Measurements from ENCODE around the gene CRB1.

CRB1 gene

GRCh38 chr1:197307136-197307535, 39.1 kb downstream of the CRB1 start:
- DNase-seq (ENCODE audit: low read depth in 2 of 2), result no peak
- TF ChIP-seq CTCF (IDR thresholded peaks at IDR 0.05; ENCODE audit: low read depth, low read length), result no peak
- no peak overlapping the region for H3K4me3 ChIP-seq (replicated peaks in 1 of 2; ENCODE audit: low read depth in 2 of 2, low read length in 2 of 2)

GRCh38 chr1:197307551-197307950, 39.5 kb downstream of the CRB1 start:
- DNase-seq (ENCODE audit: low read depth in 2 of 2), result no peak
- no peak overlapping the region for H3K4me3 ChIP-seq (replicated peaks in 1 of 2; ENCODE audit: low read depth in 2 of 2, low read length in 2 of 2)
- no peak for TF ChIP-seq CTCF (IDR thresholded peaks at IDR 0.05; ENCODE audit: low read depth, low read length)

GRCh38 chr1:197311081-197311480, 43.0 kb downstream of the CRB1 start:
- no peak for TF ChIP-seq CTCF (IDR thresholded peaks at IDR 0.05; ENCODE audit: low read depth, low read length)
- H3K4me3 ChIP-seq (replicated peaks in 1 of 2; ENCODE audit: low read depth in 2 of 2, low read length in 2 of 2), result no peak overlapping the region
- no peak for DNase-seq (ENCODE audit: low read depth in 2 of 2)

- TF ChIP-seq CTCF (IDR thresholded peaks at IDR 0.05; ENCODE audit: low read depth, low read length), result no peak
- H3K4me3 ChIP-seq (replicated peaks in 1 of 2; ENCODE audit: low read depth in 2 of 2, low read length in 2 of 2), result no peak overlapping the region
- no peak for DNase-seq (ENCODE audit: low read depth in 2 of 2)
These were observed 44.1 kb downstream of the CRB1 start for GRCh38 chr1:197312163-197312562.

- DNase-seq (ENCODE audit: low read depth in 2 of 2), result no peak
- H3K4me3 ChIP-seq (replicated peaks in 1 of 2; ENCODE audit: low read depth in 2 of 2, low read length in 2 of 2), result no peak overlapping the region
- TF ChIP-seq CTCF (IDR thresholded peaks at IDR 0.05; ENCODE audit: low read depth, low read length), result no peak
These were observed 45.7 kb downstream of the CRB1 start for GRCh38 chr1:197313713-197314112.

- no peak for DNase-seq (ENCODE audit: low read depth in 2 of 2)
These were observed 46.6 kb downstream of the CRB1 start for GRCh38 chr1:197314682-197315081.

More at GRCh38 chr1:197314682-197315081, 46.6 kb downstream of the CRB1 start:
- no peak for TF ChIP-seq CTCF (IDR thresholded peaks at IDR 0.05; ENCODE audit: low read depth, low read length)
- H3K4me3 ChIP-seq (replicated peaks in 1 of 2; ENCODE audit: low read depth in 2 of 2, low read length in 2 of 2), result no peak overlapping the region
